Stimulated activated CD4-positive, alpha-beta T cell treated with anti-CD3 and anti-CD28 coated beads, Interleukin-1b, Interleukin-23, amount 100 ng/mL, for 1 hour (primary cell): ENCODE results near the gene DCUN1D4.

Experiments used
- DNase-seq, 2 donors: peaks; one replicate each; pipeline ENCODE4 v3.0.0-alpha.2; 2020; ENCODE audit warnings: low read depth in 2 of 2

DCUN1D4 gene

DNA sequence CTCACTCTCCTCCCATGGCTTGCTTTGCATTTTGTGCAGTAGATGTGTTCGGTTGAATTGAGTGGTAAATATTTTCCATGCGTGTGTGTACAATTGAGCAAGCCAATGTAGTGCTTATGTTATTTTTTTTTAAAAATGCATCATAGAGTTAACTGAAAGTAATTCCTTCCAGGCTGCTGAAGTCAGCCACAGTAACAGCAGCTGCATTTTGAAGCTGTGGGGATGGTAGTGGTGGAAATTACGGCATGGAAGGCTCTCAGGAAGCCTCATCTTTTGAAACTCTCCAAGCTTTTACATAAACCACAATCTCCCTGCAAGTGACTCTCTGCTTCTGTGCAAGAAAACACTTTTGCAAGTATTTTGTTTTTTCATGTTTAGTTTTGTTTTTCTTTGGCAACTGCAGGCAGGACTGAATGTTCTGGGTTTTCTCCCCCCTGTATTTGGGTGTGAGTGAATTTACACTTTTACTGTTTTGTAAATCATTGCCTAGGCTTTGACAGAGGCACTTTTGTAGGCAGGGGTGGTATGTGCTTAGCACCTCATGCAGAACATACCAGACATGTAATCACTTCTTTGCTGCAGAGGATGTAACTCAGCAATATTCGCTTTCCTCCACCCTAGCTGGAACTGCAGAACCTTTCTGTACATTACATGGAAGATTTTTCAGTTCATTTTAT, 121.0 kb downstream of the DCUN1D4 start:
- DNase-seq, result no peak

DNA sequence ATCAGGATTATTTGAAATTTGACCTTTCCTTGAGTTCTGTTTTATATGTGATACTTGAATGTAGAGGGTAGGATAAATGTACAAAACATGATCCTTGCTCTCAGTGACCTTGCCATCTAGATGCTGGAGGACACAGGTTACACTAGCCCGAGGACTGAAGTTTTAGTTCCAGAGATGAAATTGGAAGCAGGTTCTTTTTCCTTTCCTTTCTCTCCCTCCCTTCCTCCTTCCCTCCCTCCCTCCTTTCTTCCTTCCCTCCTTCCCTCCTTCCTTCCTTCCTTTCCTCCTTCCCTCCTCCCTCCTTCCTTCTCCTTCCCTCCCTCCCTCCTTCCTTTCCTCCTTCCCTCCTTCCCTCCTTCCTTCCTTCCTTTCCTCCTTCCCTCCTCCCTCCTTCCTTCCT, 122.9 kb downstream of the DCUN1D4 start:
- DNase-seq, result no peak
